ENCODE results near the gene MAP4. TPM values are rescaled to one million over a fixed set of nuclear protein-coding genes. Genes with fewer than 3 reads are reported as not detected.

Gene MAP4
- total RNA-seq, 1 experiment from 2014 or later: 137 TPM

- Histone ChIP-seq H3K9me3 (no peaks in the 10 kb centered on the region), H3K4me3 (ENCODE audit: low read depth, low read length) (no peak overlapping the region), H3K36me3 (ENCODE audit: control insufficient read depth, insufficient read depth, low read length) (peaks cover 3% of the 10 kb centered on the region), H3K27me3 (replicated peaks; ENCODE audit: control insufficient read depth, insufficient read depth, low read length) (no peaks in the 10 kb centered on the region), H3K4me1 (0 out of 2 replicates have a peak, but pooled peaks cover 8% of the 10 kb centered on the region)
- Mint-ChIP-seq H3K27me3 (ENCODE audit: insufficient read depth, unreplicated experiment) (no peaks in the 10 kb centered on the region), H3K4me3 (ENCODE audit: unreplicated experiment) (no peak overlapping the region), H3K9me3 (ENCODE audit: unreplicated experiment) (no peaks in the 10 kb centered on the region), H3K36me3 (ENCODE audit: insufficient read depth, unreplicated experiment) (peaks cover 96% of the 10 kb centered on the region), H3K4me1 (ENCODE audit: low read depth, unreplicated experiment) (no peaks in the 10 kb centered on the region), H3K27ac (ENCODE audit: unreplicated experiment) (peak overlapping the region; percentile 48)
- intact Hi-C loops (cut with micrococcal nuclease; ENCODE audit: unreplicated experiment): no loop called here
- no peak for DNase-seq
- BruUV-seq (replicated peaks): no TSS peak
- POLR2A ChIA-PET: no interaction called here
- CTCF ChIA-PET: no interaction called here
- TF ChIP-seq, protein P1, sequence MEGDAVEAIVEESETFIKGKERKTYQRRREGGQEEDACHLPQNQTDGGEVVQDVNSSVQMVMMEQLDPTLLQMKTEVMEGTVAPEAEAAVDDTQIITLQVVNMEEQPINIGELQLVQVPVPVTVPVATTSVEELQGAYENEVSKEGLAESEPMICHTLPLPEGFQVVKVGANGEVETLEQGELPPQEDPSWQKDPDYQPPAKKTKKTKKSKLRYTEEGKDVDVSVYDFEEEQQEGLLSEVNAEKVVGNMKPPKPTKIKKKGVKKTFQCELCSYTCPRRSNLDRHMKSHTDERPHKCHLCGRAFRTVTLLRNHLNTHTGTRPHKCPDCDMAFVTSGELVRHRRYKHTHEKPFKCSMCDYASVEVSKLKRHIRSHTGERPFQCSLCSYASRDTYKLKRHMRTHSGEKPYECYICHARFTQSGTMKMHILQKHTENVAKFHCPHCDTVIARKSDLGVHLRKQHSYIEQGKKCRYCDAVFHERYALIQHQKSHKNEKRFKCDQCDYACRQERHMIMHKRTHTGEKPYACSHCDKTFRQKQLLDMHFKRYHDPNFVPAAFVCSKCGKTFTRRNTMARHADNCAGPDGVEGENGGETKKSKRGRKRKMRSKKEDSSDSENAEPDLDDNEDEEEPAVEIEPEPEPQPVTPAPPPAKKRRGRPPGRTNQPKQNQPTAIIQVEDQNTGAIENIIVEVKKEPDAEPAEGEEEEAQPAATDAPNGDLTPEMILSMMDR (IDR thresholded peaks at IDR 0.05; ENCODE audit: insufficient read depth in 1 of 2, low read depth in 1 of 2, low read length in 1 of 2, severe bottlenecking in 1 of 2, unreplicated experiment in 1 of 2): no peak
Observed at GRCh38 chr3:47848599-47849117, 167.6 kb downstream of the MAP4 start.

DNA sequence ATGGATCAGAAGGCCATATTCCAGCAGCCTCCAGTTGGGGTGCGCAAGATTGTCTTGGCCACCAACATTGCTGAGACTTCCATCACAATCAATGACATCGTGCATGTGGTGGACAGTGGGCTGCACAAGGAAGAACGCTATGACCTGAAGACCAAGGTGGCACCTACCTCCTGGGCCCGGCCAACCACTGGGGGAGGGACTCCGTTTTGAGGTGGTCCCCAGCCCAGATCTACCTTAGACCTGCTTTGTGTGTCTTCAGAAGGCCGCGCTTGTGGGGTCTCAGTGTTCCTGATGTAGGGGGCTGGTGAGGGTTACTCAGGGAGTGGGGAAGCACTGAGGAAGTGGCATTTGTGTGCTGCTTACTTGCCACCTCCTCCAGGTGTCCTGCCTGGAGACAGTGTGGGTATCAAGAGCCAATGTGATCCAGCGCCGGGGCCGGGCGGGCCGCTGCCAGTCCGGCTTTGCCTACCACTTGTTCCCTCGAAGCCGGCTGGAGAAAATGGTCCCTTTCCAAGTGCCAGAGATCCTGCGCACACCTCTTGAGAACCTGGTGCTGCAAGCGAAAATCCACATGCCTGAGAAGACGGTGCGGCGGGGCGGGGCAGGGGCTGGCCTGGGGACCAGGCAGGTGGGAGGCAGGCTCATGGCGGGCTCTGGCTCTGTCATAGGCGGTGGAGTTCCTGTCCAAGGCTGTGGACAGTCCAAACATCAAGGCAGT, 168.3 kb downstream of the MAP4 start:
- POLR2A ChIA-PET: no interaction called here
- no TSS peak for BruUV-seq (replicated peaks)
- peaks cover 98% of the 10 kb centered on the region for H3K36me3 Mint-ChIP-seq (ENCODE audit: insufficient read depth, unreplicated experiment)

GRCh38 chr3:47847260-47847659, 169.0 kb downstream of the MAP4 start:
- ChIA-PET POLR2A (no interaction called here), CTCF (no interaction called here)
- peaks cover 97% of the 10 kb centered on the region for H3K36me3 Mint-ChIP-seq (ENCODE audit: insufficient read depth, unreplicated experiment)
- H3K4me1 ChIP-seq: 0 out of 2 replicates have a peak, but pooled peaks cover 8% of the 10 kb centered on the region
- peaks cover 3% of the 10 kb centered on the region for H3K36me3 ChIP-seq (ENCODE audit: control insufficient read depth, insufficient read depth, low read length)
- no peaks in the 10 kb centered on the region for H3K27me3 ChIP-seq (replicated peaks; ENCODE audit: control insufficient read depth, insufficient read depth, low read length)
- H3K27ac Mint-ChIP-seq (ENCODE audit: unreplicated experiment): peak overlapping the region; percentile 35
- DNase-seq: no peak
- H3K4me3 Mint-ChIP-seq (ENCODE audit: unreplicated experiment): no peak overlapping the region
- BruUV-seq (replicated peaks): no TSS peak
- H3K27me3 Mint-ChIP-seq (ENCODE audit: insufficient read depth, unreplicated experiment): no peaks in the 10 kb centered on the region
- no peaks in the 10 kb centered on the region for H3K9me3 ChIP-seq
- intact Hi-C loops (cut with micrococcal nuclease; ENCODE audit: unreplicated experiment): no loop called here
- H3K9me3 Mint-ChIP-seq (ENCODE audit: unreplicated experiment): no peaks in the 10 kb centered on the region
- TF ChIP-seq, protein P1 (IDR thresholded peaks at IDR 0.05; ENCODE audit: insufficient read depth in 1 of 2, low read depth in 1 of 2, low read length in 1 of 2, severe bottlenecking in 1 of 2, unreplicated experiment in 1 of 2): no peak
- H3K4me3 ChIP-seq (ENCODE audit: low read depth, low read length): no peak overlapping the region
- peaks cover 5% of the 10 kb centered on the region for H3K4me1 Mint-ChIP-seq (ENCODE audit: low read depth, unreplicated experiment)

More for the DNA sequence above, 168.3 kb downstream of the MAP4 start:
- Histone ChIP-seq H3K9me3 (no peaks in the 10 kb centered on the region), H3K36me3 (ENCODE audit: control insufficient read depth, insufficient read depth, low read length) (peaks cover 3% of the 10 kb centered on the region), H3K4me3 (ENCODE audit: low read depth, low read length) (no peak overlapping the region), H3K4me1 (0 out of 2 replicates have a peak, but pooled peaks cover 8% of the 10 kb centered on the region), H3K27me3 (replicated peaks; ENCODE audit: control insufficient read depth, insufficient read depth, low read length) (no peaks in the 10 kb centered on the region)
- no peak overlapping the region for H3K4me3 Mint-ChIP-seq (ENCODE audit: unreplicated experiment)
- TF ChIP-seq, protein P1 (IDR thresholded peaks at IDR 0.05; ENCODE audit: insufficient read depth in 1 of 2, low read depth in 1 of 2, low read length in 1 of 2, severe bottlenecking in 1 of 2, unreplicated experiment in 1 of 2): no peak
- CTCF ChIA-PET: no interaction called here
- no peaks in the 10 kb centered on the region for H3K4me1 Mint-ChIP-seq (ENCODE audit: low read depth, unreplicated experiment)
- intact Hi-C loops (cut with micrococcal nuclease; ENCODE audit: unreplicated experiment): no loop called here
- H3K27me3 Mint-ChIP-seq (ENCODE audit: insufficient read depth, unreplicated experiment): no peaks in the 10 kb centered on the region
- DNase-seq: no peak
- H3K9me3 Mint-ChIP-seq (ENCODE audit: unreplicated experiment): no peaks in the 10 kb centered on the region
- H3K27ac Mint-ChIP-seq (ENCODE audit: unreplicated experiment): no peak overlapping the region

Data from Caco-2 (cell line).